ENCODE results near the gene LPCAT2.

The LPCAT2 gene

DNA sequence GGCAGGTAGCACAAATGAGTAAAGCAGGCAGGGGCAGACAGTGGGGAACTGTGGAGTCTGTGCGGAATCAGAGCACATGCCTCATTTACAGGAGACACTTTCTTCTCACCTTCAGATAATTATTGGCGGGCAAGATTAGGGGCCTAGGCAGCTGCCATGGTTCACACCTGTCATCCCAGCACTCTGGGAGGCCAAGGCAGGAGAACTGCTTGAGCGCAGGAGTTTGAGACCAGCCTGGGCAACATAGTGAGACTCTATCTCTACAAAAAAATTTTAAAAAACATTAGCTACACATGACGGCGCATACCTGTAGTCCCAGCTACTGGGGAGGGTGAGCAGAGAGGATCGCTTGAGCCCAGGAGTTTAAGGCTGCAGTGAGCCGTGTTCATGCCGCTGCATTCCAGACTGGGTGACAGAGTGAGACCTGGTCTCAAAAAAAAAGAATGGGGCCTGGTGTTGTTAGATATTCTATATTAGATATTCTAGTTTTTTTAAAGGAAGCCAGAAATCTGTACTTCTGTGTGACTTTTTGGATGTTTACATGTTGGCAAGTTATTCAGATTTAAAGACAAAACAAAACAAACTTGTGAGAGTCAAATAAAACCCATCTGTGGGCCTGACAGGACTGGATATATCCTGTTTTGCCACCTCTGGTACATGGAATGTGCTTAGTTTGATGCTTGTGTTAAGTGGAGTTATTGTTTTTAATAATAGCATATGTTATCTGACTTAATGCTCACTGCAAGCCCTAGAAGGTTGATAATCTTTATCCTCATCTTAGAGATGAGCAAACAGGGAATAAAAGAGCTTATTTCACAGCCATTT is 4.9 kb upstream of the LPCAT2 start:
- DNase-seq (ENCODE audit: low read depth): no peak

GRCh38 chr16:55505333-55506015 is 3.4 kb upstream of the LPCAT2 start:
- no peak for DNase-seq (ENCODE audit: low read depth)

GRCh38 chr16:55506083-55506482 is 2.8 kb upstream of the LPCAT2 start:
- no peak for DNase-seq (ENCODE audit: low read depth)

- no peak for DNase-seq (ENCODE audit: low read depth)
Observed at GRCh38 chr16:55506708-55507107, 2.2 kb upstream of the LPCAT2 start.

DNA sequence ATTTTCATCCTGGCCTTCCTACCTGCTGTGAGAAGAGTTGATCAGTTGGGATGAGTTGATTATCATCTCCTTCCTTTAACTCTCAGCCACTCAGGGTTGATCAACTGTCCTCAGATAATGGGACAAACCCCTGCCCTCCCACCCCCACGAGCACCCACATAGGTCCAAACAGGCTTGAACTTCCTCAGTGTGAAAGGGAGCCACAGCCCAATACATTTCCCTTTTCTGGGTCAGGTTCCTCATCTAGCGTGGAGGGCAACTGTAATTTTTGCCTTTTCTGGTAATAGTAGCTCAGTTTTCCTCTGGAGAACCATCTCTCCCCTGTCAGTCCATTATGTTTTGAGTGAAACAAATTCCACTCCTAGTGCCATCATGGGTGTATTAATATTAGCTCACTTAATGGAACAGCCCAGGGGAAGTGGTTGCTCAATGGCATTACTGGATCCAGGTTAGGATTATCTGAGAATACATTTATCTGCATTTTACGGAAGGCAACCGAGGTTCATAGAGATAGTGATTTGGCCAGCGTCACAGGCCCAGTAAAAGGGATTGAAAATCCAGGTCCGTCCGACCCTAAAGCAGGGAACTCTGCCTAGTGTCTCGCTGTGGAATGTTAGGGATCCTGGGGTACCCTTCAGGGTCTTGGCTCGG is 476 bp upstream of the LPCAT2 start:
- no peak for DNase-seq (ENCODE audit: low read depth)

- DNase-seq (ENCODE audit: low read depth): no peak
Observed at GRCh38 chr16:55510185-55510805, 1.4 kb downstream of the LPCAT2 start.

DNA sequence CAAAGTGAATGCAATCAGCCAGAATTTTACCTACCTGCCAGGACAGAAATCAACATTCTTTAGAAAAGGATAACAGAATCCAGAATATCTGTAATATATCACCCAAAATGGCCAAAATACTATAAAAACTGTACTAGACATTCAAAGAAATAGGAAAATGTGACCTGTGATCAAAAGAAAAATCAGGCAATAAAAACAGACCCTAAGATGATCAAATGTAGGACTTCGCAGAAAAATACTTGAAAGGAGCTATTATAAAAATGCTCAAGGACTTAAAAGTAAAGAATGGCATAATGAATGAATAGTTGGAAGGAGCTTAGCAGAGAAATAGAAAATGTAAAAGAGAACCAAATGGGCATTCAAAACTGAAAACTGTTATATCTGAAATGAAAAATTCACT is 4.1 kb downstream of the LPCAT2 start:
- DNase-seq (ENCODE audit: low read depth): no peak

DNA sequence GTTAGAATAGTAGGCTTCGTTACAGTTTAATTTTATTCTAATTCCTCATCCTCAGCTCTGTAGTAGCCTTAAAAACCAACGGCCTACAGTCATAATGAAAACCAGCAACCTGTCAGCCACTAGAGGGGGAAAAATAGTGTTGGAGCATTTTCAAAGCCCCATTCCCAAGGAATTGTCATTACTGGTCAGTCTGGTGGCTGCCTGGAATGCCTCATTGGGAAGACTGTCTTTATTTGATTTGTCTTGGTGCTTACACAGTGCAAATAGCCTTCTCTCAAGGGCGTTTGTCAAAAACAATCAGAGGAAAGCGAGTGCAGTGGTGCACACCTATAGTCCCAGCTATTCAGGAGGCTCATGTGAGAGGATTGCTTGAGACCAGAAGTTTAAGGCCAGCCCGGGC is 4.7 kb downstream of the LPCAT2 start:
- DNase-seq (ENCODE audit: low read depth): no peak

- DNase-seq (ENCODE audit: low read depth): no peak
Observed at GRCh38 chr16:55515111-55515510, 6.2 kb downstream of the LPCAT2 start.

DNA sequence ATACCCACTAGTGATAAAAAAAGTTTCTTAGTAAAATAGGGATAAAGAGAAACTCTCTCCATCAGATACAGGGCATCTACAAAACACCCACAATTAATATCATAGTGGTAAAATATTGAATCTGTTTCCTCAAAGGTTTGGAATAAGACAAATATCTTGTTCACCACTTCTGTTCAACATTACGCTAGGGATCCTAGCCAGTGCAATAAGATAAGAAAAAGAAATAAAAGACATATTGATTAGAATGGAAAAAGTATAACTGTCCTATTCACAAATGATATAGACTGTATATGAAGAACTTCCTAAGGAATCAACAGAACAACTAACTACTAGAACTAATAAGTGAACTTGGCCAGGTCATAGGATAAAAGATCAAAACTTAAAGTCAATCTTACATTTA is 12.9 kb downstream of the LPCAT2 start:
- DNase-seq (ENCODE audit: low read depth): no peak

GRCh38 chr16:55526441-55526840 is 17.6 kb downstream of the LPCAT2 start:
- DNase-seq (ENCODE audit: low read depth): no peak

DNA sequence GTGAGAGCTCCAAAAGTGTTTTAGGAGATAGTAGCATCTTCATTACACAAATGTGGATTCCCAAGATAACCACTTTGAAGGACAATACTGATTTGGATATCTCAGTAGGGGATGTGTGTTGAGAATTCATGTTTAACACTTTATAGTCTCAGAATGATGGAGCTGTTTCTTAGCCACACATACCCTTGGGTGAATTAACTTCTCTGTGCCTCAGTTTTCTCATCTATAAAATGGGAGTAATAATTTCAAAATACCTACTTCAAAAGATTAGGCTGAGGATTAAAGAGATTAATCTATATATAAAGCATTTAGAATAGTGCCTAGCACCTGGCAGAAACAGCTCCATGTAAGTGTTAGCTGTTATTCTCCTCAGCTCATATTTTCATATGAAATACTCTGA is 19.0 kb downstream of the LPCAT2 start:
- DNase-seq (ENCODE audit: low read depth): no peak

GRCh38 chr16:55529018-55529417 is 20.1 kb downstream of the LPCAT2 start:
- DNase-seq (ENCODE audit: low read depth): no peak

DNA sequence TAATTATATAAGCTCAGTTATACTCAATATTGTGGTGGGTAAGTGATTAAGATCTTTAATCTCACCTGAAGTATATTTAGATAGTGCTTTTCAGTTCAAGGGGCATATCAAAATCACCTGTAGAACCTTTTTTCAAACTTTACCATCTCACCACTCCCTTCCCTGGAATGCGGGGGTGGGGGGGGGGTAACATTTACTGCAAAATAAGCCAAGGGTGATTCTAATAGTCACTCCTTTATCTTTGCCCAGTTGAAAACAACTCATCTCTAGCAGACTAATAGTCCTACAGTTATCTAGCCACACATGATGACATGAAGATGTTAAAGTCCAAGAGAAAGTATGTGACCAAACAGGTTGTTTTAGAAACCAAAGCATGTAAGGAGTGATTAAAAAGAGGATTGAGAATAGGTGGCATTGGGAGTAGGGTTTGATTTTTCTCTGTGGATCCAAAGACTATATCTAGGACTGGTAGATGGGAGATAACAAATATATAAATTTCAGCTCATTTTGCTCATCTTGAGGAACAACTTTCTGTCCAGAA is 21.5 kb downstream of the LPCAT2 start:
- DNase-seq (ENCODE audit: low read depth): no peak

GRCh38 chr16:55532227-55532626 is 23.4 kb downstream of the LPCAT2 start:
- no peak for DNase-seq (ENCODE audit: low read depth)

GRCh38 chr16:55534756-55535155 is 25.9 kb downstream of the LPCAT2 start:
- DNase-seq (ENCODE audit: low read depth): no peak

- no peak for DNase-seq (ENCODE audit: low read depth)
Observed at GRCh38 chr16:55539049-55539448, 30.2 kb downstream of the LPCAT2 start.

- DNase-seq (ENCODE audit: low read depth): no peak
Observed at GRCh38 chr16:55539488-55539887, 30.6 kb downstream of the LPCAT2 start.

- no peak for DNase-seq (ENCODE audit: low read depth)
Observed at GRCh38 chr16:55540221-55540620, 31.3 kb downstream of the LPCAT2 start.

GRCh38 chr16:55542459-55543082 is 33.7 kb downstream of the LPCAT2 start:
- DNase-seq (ENCODE audit: low read depth): no peak

DNA sequence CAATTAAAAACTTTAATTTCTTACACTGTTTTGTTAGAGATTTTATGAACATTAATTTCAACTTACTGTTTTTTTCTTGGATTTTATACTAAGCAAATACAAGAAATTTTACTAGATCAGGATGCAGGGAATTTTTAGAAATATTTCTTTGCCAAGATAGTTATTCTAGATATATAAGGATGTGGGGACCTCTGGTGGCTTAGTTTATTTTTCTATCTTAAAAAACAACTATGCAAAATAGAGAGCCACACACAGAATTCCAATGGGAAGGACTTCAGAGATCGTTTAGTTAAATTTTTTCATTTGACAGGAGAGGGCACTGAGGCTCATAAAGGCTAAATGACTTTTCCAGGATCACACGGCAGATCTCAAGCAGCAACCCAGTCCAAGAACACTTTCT is 34.6 kb downstream of the LPCAT2 start:
- DNase-seq (ENCODE audit: low read depth): no peak

GRCh38 chr16:55552621-55553020 is 43.7 kb downstream of the LPCAT2 start:
- DNase-seq (ENCODE audit: low read depth): no peak

All from T follicular helper cell (primary cell).